Measurements from ENCODE around the gene EEF1AKMT1.
A peak's percentile ranks its signal among the peaks of the same experiment; 100 is the strongest.

Gene EEF1AKMT1, protein sequence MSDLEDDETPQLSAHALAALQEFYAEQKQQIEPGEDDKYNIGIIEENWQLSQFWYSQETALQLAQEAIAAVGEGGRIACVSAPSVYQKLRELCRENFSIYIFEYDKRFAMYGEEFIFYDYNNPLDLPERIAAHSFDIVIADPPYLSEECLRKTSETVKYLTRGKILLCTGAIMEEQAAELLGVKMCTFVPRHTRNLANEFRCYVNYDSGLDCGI

DNA sequence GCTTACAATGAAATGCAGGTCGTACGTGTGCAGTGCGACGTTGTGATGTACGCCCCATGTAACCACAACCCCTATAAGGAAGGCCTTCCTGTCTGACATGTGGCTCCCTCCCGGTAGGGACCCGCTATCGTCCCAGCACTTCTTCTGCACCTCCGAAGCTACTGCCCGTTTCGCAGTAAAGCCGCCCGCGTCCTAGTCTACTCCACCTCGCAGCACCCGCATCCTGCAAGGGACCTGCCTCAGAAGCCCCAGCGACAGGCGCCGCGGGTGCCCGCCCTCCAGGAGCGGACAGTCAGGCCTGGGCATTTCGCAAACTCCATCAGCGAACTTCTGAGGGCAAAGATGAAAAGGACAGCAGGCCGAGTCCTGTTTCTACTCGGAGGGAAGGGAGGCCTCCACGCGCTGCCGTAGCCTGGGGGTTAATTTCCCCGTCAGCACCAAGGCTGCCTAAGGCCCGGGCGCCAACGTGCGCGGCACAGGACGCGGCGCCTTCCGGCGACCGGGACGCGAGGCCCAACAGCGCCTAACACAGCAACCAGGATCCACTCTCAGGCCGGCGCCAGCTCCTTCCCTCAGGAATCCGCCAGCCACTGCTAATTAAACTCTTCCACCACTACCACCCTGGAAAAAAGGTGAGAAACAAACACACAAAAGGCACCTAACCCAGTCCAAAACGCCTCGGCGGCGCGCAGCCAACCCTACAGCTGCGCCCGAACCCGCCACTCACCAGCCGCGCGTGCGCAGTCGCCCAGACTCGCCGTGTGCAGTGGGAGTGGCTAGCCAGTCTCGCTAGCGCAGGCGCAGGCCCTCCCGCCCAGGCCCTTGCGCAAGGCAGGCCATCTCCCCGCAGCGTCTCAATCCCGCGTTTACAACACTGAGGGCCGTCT, at the start of gene EEF1AKMT1:
TSS of gene EEF1AKMT1 (minus strand) at position 768 of the 887 bp plus-strand sequence. CDS start 16,363 bp downstream, outside the sequence.
- H3K4me3 ChIP-seq (ENCODE audit: low read depth, low read length) = peak within 1 kb of the TSS; percentile 67

DNA sequence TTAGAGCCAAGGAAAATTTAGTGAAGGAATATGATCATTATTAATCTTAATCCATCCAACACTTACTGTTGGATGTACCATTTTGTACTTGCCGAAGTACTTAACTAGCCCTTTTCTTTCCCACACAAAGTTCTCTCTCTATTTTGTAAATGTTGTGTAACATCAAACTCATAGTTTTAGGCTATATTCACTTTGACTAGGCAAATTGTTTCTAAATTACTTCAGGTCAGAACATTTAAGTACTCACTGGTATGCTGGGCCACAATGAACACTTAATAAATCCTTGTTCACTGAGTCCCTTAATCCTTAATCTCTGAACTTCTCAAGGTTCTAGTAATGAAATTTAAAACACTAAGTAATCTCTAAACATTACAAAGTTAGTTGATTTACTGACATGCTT, 49.3 kb upstream of the EEF1AKMT1 start:
- no peak overlapping the region for H3K4me3 ChIP-seq (ENCODE audit: low read depth, low read length)

DNA sequence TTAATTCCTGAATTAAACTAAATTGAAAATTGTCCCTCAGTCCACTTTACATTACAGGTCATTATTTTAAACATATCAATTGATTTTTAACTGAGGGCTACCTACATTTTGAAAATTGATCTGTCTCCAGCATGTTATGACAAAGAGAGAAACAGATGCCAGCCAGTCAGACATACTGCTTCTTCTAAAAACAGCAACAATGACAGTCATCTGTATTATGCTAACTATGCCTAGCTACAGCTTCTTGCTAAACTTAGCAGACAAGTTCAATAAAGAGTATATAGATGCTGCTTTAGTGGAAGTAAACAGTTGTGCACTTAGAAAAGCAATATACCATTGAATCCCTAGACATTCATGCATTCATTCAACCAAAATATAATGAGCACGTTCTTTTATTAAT, 48.6 kb upstream of the EEF1AKMT1 start:
- no peak overlapping the region for H3K4me3 ChIP-seq (ENCODE audit: low read depth, low read length)

DNA sequence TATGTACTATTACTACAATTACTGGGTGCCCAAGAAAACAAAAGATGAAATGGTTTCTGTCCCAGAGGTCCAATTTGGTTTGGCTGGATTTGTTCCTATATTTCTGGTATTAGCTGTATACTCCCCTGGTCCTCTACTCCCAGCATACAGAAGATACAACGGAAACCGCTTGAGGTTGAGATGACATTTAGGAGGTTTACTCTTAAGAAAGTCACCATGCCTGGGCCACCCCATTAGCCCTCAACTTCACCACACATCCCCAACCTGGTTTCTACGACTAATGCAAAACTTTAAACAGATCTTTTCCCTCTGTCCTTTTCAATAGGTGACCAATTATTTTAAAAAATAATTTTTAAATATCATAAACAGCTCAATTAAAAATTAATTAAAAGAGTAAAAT, 46.0 kb upstream of the EEF1AKMT1 start:
- H3K4me3 ChIP-seq (ENCODE audit: low read depth, low read length) = no peak overlapping the region

DNA sequence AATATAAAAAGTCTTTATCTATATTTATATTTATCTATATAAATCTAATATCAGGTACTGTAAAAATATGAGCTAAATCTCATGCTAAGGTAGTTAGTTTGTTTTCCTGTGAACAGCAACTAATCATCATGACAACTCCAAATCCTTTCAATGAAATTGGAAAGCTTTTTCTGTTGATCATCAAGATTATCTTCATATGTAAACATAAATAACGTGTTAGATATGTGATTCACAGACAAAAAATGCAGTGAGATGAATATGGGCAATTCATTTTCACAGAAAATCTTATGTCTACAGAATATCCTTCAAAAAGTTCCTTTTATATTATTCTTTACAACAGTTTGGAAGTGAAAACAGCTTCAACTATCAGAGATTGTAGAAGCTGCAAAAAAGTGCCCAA, 41.7 kb upstream of the EEF1AKMT1 start:
- no peak overlapping the region for H3K4me3 ChIP-seq (ENCODE audit: low read depth, low read length)

DNA sequence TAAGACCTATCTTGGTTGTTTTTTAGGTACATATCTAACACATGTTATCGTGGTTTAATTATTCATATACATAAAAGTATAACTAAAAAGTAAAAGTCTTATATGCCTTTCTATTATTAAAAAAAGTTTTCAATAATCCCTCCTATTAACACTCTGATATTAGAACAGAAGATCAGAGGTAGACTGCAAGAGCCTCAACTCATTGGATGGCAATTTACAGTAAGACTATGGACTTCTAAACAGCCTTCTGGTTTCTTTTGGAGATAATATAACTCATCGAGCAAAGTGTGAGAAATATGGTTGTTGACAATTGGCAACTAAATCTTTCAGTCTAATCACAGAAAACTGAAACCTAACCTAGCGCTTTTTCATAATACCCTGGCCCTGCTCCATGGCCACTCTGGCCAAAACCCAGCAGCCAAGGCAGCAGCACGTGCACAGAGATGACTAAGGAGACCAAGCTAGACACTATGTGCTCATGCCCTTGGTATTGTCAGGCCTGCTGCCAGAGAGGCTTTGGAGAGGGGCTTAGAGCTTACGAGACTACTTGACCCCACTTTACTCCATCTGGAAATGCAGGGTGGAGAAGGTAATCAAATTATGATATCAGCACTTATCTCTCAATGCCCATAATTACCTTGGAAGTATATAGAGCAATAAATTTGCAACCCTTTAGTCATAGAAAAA, 40.6 kb upstream of the EEF1AKMT1 start:
- H3K4me3 ChIP-seq (ENCODE audit: low read depth, low read length) = no peak overlapping the region

DNA sequence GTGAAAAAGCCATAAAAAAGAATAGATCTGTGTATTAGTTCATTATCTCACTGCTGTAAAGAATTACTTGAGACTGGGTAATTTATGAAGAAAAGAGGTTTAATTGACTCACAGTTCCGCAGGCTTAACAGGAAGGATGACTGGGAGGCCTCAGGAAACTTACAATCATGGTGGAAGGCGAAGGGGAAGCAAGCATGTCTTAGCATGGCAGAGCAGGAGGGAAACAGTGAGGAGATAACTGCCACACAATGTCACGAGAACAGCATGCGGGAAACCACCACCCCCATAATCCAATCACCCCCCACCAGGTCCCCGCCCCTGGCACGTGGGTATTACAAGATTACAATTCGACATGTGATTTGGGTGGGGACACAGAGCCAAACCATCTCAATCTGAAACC, 39.1 kb upstream of the EEF1AKMT1 start:
- no peak overlapping the region for H3K4me3 ChIP-seq (ENCODE audit: low read depth, low read length)

DNA sequence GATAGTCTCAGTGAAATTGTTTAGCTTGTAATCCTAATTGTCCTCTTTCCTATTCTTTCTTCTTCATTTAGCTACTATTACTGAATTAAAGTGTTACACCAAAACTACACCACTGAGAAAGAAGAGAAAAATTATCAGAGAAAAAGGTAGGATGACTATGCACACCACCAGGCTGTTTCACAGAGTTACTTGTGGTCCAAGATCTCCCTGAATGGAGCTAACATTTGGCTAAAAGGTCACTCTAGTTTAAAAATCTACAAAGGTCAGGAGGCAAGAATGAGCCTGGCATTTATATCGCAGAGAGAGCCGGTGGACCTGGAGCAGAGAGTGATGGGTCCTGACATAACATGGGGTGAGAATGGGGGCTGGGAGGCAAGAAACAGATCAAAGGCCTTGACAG, 37.0 kb upstream of the EEF1AKMT1 start:
- no peak overlapping the region for H3K4me3 ChIP-seq (ENCODE audit: low read depth, low read length)

DNA sequence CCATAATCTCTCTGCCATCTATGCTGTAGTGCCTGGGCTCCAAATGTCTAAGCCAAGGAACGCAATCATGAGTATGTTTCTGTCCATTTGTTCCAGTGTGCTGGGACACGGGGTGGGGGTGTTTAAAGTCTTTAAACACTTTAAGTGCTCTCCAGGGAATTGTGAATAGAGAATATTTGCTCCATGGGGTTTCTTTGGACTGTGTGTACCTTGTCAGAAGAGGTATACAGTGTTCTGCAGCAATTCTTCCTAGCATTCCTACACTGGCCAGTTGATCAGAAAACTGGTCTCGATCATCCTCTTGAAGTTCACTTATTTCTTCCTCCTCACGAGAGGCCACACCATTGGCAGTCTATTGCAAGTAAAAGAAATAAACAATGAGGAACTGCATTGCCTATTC, 35.1 kb upstream of the EEF1AKMT1 start:
- no peak overlapping the region for H3K4me3 ChIP-seq (ENCODE audit: low read depth, low read length)

DNA sequence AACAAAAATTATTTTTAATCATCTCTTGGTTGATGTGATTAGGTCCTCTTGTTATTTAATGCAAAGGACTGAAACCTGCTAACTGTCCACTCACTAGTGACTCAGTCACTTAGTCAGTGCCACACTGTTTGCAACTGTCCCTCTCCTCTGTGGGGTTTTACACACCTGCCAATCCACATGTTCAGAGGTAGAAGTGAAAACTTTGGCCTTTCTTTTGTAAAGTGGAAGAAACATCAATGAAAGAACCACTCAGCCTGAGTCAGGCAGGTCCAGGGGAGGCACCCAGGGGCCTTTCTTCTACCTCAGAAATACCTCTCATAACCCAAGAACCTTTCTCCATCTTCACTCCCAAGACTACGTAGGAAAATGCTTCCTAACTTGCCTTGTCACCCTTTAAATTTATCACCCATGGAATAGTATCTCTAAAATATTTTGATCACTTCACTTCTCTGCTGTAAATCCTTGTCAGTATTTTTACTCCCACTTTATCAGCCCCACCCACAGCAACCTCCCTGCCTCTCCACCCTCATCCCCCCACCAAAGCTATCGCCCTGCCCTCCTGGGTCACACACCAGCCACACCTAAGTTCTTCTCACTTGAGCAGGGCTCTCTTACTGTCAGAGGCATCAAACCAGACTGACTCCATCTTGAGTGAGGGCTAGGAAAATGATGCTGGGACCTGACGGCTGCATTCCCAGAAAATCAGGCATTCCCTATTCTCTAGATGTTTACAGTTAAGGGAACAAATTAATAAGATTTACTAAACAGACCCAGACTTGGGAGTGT, 29.6 kb upstream of the EEF1AKMT1 start:
- H3K4me3 ChIP-seq (ENCODE audit: low read depth, low read length) = no peak overlapping the region

DNA sequence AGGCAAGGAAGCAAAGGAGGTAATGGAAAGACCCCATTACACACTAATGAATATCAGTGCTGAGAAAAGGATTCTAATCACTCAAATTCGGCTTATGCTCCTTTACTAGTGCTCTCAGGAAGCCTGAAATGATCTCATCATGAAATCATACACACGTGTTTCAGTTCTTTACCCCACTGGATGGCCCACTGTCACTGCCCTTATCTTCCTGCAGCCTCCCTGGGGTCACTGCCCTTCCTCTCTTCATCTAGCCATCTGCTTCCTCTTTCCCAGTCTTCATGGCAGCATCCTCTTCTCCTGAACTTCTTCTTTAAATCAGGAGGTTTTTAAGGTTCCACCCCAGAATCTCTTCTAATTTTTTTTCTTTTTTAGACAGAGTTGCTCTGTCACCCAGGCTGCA, 27.9 kb upstream of the EEF1AKMT1 start:
- no peak overlapping the region for H3K4me3 ChIP-seq (ENCODE audit: low read depth, low read length)

DNA sequence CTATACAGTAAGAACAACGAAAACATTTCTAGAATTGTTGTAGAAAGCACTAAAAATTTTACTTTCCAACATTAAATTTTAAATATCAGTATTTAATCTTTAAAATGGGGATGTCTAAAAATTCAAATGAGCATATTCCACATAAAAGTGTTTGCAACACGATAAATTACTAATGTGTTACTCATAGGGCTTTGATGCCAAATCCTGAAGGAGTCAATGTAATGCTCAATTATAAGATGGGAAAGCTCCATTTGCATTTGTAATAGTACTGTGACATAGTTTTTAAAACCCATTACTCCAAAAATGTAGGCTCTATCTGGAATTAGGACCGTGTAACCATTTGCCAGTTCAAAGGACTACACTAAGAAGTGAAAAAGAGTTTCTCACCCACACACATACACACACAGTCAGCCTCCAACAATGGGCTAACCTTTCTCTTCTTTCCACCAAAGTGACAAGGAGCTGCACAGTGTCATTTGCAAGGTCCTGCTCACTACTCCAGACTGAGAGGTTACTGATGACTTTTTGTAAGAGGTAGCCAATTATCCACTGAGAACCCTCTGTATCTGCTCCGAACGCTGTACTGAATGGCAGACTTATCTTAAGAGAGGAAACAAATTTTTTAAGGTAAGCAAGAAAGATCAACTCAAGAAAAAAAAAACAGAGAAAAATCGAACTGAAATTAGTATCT, 26.1 kb upstream of the EEF1AKMT1 start:
- no peak overlapping the region for H3K4me3 ChIP-seq (ENCODE audit: low read depth, low read length)

DNA sequence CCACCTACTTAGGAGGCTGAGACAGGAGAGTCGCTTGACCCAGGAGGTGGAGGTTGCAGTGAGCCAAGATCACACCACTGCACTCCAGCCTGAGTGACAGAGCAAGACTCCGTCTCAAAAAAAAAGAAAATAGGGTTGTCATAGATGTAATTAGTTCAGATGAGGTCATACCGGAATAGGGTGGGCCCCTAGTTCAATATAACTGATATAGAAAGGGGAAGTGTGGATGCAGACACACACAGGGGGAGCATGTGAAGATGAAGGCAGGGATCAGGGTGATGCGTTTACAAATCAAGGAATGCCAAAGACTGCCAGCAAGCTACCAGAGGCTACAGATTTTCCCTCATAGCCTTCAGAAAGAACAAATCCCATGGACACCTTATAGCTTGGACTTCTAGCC, 24.3 kb upstream of the EEF1AKMT1 start:
- no peak overlapping the region for H3K4me3 ChIP-seq (ENCODE audit: low read depth, low read length)

DNA sequence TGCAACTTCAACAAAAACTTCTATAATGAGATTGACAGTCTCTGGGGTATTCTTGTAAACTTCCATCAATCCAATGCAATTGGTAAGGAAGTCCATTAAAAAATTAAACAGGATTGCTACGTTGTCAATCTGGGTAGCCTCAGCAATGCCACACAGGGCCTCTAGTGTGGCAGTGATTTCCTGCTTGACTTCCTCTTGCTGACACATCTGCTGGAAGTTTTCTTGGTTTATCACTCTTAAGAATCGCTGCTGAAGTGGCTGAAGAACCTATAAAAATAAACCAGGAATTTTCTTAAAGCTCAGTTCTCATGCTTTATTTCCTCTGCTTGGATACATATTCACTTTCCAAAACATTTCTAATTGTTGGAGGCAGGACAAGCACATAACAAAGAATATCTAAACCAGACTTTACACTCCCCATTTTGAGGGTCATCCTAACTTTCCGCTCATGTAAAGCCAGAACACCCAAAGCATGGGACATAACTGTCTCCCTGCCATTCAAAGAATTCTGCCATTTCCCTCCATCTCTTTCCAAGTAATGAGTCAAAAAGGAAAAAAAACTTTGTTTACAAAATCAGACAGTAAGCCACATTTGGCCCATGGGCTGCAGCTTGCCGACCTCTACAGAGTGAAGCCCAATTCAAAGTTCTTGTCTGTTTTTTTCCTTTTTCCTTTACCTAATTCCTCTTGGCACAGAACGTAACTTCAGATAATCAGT, 23.2 kb upstream of the EEF1AKMT1 start:
- no peak overlapping the region for H3K4me3 ChIP-seq (ENCODE audit: low read depth, low read length)

DNA sequence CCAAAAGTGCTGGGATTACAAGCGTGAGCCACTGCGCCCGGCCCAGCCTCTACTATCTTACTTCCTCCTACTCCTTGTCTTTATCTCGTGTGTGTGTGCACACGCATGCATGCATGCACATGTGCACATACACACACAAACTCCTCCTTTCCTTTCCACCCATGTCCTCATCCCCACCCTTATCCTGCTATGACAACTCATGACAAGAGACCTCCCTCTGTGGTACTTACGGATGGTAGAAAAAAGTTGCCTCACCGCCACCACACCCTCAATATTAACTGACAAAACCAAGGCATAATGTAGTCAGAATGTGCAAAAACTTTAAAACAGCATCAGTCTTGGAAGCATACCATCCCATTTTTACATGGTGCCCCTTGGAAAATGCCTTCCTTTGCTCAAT, 15.9 kb upstream of the EEF1AKMT1 start:
- no peak overlapping the region for H3K4me3 ChIP-seq (ENCODE audit: low read depth, low read length)

DNA sequence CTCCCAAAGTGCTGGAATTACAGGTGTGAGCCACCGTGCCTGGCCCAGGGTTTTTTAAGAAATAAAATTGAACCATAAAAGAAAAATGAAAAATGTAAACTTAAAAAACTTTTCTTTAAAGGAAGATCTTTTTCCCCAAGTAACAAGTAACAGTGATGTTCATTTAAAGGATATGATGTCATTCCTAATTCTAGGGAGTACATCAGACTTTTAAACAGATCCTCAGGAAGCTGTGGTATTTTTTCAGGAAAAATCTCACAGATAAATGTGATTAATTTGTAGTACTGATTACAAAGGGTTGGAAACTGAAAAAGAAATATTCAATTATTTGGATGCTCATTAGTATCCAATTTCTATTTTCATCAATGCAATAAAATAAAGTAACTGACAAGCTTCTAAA, 14.6 kb upstream of the EEF1AKMT1 start:
- H3K4me3 ChIP-seq (ENCODE audit: low read depth, low read length) = no peak overlapping the region

DNA sequence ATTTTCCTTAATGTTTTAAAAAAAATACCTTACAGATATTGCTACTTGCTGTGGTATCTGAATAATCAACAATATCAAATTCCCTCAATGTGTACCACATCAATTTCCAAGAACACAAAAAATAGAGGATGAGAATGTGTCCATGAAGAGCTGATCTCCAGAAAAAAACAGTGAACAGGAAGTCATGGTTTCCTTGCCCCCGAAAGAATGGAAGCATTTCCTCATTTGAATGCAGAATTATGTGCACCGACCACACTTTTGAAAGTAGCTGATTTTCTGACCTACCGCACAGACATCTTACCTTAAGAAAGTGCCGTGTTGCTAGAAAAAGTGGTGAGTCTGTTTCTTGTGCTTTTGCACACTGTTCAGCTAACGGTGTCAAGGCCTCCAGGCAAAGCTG, 13.4 kb upstream of the EEF1AKMT1 start:
- H3K4me3 ChIP-seq (ENCODE audit: low read depth, low read length) = no peak overlapping the region

DNA sequence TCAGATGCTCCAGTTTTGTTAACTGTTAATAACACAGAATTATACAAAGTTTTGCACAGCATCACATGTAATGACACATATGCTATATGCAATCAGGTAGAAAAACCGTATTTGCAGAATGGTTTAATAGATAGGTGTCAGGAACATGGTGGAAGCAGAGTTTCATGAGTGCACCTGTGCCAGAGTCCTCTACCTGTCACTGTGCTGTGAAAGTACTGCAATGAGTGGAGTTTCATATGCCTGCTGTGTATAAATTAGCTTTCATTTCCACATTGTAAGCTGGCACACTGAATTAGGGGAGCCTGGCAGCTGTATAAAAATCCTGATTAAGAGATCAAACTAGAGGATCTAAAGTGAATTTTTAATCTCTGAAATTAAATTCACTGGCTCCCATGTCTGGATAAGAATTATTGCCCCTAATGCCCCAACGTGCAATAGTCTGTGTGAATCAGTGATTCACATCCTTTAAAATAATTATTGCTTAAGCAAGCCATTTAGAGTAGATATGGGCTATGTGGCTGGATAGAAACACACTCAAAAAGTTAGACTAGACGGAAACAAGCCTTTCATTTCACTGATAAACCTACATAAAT, 8.5 kb upstream of the EEF1AKMT1 start:
- H3K4me3 ChIP-seq (ENCODE audit: low read depth, low read length) = no peak overlapping the region

DNA sequence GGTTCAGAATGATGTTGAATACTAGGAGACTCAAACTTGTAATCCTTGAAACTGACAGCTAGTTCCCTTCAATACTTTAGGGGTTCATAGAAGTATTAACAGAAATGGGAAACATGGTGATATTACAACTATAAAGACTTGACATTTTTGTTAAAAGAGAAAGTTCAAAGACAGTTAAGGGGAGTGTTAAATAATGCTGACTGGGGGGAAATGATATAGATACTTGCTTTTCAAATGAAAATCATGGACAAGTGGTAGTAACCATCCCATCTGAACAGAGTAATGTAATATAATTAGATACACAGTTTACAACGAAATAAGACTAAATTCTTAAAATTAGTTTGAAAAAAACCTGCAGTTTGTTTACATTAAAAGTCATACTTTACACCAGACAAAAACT, 6.6 kb upstream of the EEF1AKMT1 start:
- H3K4me3 ChIP-seq (ENCODE audit: low read depth, low read length) = no peak overlapping the region

Data from iPS-11a (cell line).